WTC11 (cell line): Measurements from ENCODE around the gene CCBE1.

Experiments used
- CBFB ChIP-seq: sonication (generic); formaldehyde crosslinking; IDR thresholded peaks from 2 replicates; pipeline ENCODE4 v1.8.1; 2022; ENCODE audit warnings: mild to moderate bottlenecking, low read depth, missing genetic modification reagents
- NFATC4 ChIP-seq: fragments of 250-450 bp; sonication (Bioruptor Pico); IDR thresholded peaks from 2 replicates; pipeline ENCODE4 v1.9.0; 2021; ENCODE audit warnings: mild to moderate bottlenecking
- NR2C2 ChIP-seq: sonication (generic); formaldehyde crosslinking; IDR thresholded peaks from 2 replicates; pipeline ENCODE4 v1.8.0; 2022; ENCODE audit warnings: mild to moderate bottlenecking, missing genetic modification reagents
- RELA ChIP-seq: sonication (generic); formaldehyde crosslinking; IDR thresholded peaks from 2 replicates; pipeline ENCODE4 v1.8.1; 2022; ENCODE audit warnings: missing genetic modification reagents, mild to moderate bottlenecking, borderline replicate concordance
- TEAD4 ChIP-seq: sonication (generic); formaldehyde crosslinking; IDR thresholded peaks from 2 replicates; pipeline ENCODE4 v1.8.0; 2022; ENCODE audit warnings: mild to moderate bottlenecking, missing genetic modification reagents
- ZNF416 ChIP-seq: fragments of 250-450 bp; sonication (Bioruptor Pico); IDR thresholded peaks from 2 replicates; pipeline ENCODE4 v1.9.0; 2021; ENCODE audit warnings: mild to moderate bottlenecking, inconsistent platforms
- TF ChIP-seq, protein P1 (sequence below): sonication (generic); formaldehyde crosslinking; IDR thresholded peaks from 2 replicates; pipeline ENCODE4 v1.8.1; 2023; ENCODE audit warnings: mild to moderate bottlenecking, missing genetic modification reagents, moderate library complexity
- TF ChIP-seq, protein P2 (sequence below): fragments of 250-450 bp; sonication (Bioruptor Pico); IDR thresholded peaks from 2 replicates; pipeline ENCODE4 v1.9.0; 2021; ENCODE audit warnings: mild to moderate bottlenecking, borderline replicate concordance
- TF ChIP-seq, protein P3 (sequence below): fragments of 200-600 bp; IDR thresholded peaks from 2 replicates; pipeline ENCODE4 v1.8.0; 2022; ENCODE audit warnings: antibody characterized with exemption

DNA sequence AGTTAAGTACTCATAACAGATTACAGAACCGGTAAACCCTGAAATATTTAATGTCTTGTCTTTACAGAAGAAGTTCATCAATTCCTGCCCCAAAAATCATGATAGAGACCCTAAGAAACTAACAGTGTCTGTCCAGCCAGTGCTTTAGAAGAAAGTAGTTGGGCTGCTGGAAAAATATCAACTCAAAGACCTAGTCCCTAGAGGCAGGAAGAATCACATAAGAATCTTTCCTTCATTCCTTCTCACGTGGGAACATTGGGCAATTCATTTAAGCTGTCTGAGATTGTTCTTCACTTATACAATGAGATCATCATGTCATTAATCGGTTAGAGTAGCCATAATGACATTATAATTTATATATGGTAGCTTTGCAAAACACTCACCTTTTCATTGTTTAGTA, 156.4 kb downstream of the CCBE1 start:
- TF ChIP-seq CBFB (CRISPR knock-in tag) (no peak), RELA (no peak), ZNF416 (CRISPR knock-in tag) (no peak), NR2C2 (CRISPR knock-in tag) (no peak), TEAD4 (CRISPR knock-in tag) (no peak), NFATC4 (CRISPR knock-in tag) (no peak)
- TF ChIP-seq, protein P1, sequence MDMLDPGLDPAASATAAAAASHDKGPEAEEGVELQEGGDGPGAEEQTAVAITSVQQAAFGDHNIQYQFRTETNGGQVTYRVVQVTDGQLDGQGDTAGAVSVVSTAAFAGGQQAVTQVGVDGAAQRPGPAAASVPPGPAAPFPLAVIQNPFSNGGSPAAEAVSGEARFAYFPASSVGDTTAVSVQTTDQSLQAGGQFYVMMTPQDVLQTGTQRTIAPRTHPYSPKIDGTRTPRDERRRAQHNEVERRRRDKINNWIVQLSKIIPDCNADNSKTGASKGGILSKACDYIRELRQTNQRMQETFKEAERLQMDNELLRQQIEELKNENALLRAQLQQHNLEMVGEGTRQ, result no peak
- TF ChIP-seq, protein P2, sequence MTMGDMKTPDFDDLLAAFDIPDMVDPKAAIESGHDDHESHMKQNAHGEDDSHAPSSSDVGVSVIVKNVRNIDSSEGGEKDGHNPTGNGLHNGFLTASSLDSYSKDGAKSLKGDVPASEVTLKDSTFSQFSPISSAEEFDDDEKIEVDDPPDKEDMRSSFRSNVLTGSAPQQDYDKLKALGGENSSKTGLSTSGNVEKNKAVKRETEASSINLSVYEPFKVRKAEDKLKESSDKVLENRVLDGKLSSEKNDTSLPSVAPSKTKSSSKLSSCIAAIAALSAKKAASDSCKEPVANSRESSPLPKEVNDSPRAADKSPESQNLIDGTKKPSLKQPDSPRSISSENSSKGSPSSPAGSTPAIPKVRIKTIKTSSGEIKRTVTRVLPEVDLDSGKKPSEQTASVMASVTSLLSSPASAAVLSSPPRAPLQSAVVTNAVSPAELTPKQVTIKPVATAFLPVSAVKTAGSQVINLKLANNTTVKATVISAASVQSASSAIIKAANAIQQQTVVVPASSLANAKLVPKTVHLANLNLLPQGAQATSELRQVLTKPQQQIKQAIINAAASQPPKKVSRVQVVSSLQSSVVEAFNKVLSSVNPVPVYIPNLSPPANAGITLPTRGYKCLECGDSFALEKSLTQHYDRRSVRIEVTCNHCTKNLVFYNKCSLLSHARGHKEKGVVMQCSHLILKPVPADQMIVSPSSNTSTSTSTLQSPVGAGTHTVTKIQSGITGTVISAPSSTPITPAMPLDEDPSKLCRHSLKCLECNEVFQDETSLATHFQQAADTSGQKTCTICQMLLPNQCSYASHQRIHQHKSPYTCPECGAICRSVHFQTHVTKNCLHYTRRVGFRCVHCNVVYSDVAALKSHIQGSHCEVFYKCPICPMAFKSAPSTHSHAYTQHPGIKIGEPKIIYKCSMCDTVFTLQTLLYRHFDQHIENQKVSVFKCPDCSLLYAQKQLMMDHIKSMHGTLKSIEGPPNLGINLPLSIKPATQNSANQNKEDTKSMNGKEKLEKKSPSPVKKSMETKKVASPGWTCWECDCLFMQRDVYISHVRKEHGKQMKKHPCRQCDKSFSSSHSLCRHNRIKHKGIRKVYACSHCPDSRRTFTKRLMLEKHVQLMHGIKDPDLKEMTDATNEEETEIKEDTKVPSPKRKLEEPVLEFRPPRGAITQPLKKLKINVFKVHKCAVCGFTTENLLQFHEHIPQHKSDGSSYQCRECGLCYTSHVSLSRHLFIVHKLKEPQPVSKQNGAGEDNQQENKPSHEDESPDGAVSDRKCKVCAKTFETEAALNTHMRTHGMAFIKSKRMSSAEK (CRISPR knock-in tag), result no peak
- TF ChIP-seq, protein P3, sequence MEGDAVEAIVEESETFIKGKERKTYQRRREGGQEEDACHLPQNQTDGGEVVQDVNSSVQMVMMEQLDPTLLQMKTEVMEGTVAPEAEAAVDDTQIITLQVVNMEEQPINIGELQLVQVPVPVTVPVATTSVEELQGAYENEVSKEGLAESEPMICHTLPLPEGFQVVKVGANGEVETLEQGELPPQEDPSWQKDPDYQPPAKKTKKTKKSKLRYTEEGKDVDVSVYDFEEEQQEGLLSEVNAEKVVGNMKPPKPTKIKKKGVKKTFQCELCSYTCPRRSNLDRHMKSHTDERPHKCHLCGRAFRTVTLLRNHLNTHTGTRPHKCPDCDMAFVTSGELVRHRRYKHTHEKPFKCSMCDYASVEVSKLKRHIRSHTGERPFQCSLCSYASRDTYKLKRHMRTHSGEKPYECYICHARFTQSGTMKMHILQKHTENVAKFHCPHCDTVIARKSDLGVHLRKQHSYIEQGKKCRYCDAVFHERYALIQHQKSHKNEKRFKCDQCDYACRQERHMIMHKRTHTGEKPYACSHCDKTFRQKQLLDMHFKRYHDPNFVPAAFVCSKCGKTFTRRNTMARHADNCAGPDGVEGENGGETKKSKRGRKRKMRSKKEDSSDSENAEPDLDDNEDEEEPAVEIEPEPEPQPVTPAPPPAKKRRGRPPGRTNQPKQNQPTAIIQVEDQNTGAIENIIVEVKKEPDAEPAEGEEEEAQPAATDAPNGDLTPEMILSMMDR, result no peak
